ENCODE results near the gene KCNMB1. TPM values are rescaled to one million over a fixed set of nuclear protein-coding genes. Genes with fewer than 3 reads are reported as not detected.

The KCNMB1 gene
- polyA plus RNA-seq, 1 experiment, result 0.04 TPM

GRCh38 chr5:170424629-170425028 is 35.5 kb upstream of the KCNMB1 start:
- DNase-seq (ENCODE audit: low read depth), result no peak
- peaks cover 3% of the 10 kb centered on the region; the same call in 1 of the 2 replicates for H3K27me3 ChIP-seq (ENCODE audit: control insufficient read depth, insufficient read depth, low read length)
- no peak overlapping the region for H3K4me3 ChIP-seq (ENCODE audit: low read depth, low read length)
- no peaks in the 10 kb centered on the region for H3K36me3 ChIP-seq (ENCODE audit: control insufficient read depth, insufficient read depth, low read length)
- POLR2A ChIA-PET, result no interaction called here
- no peak for TF ChIP-seq CTCF (IDR thresholded peaks at IDR 0.05; ENCODE audit: insufficient read depth, low read depth, low read length)
- CTCF ChIA-PET, result interaction anchor here (2.0 to 13.0 kb wide), 3 partner anchors 9 to 199 kb away, joined by 5 to 95 read pairs (median 21); no protein-coding TSS in a partner anchor

GRCh38 chr5:170423692-170424091 is 34.5 kb upstream of the KCNMB1 start:
- TF ChIP-seq CTCF (IDR thresholded peaks at IDR 0.05; ENCODE audit: insufficient read depth, low read depth, low read length), result no peak
- Histone ChIP-seq H3K27me3 (ENCODE audit: control insufficient read depth, insufficient read depth, low read length) (peaks cover 3% of the 10 kb centered on the region; the same call in 1 of the 2 replicates), H3K36me3 (ENCODE audit: control insufficient read depth, insufficient read depth, low read length) (no peaks in the 10 kb centered on the region), H3K4me3 (ENCODE audit: low read depth, low read length) (no peak overlapping the region)
- DNase-seq (ENCODE audit: low read depth), result no peak
- CTCF ChIA-PET, result interaction anchor here (0.6 to 13.0 kb wide), 4 partner anchors 21 to 323 kb away, joined by 3 to 95 read pairs (median 5); no protein-coding TSS in a partner anchor
- POLR2A ChIA-PET, result no interaction called here

- Histone ChIP-seq H3K27me3 (ENCODE audit: control insufficient read depth, insufficient read depth, low read length) (peaks cover 3% of the 10 kb centered on the region; the same call in 1 of the 2 replicates), H3K36me3 (ENCODE audit: control insufficient read depth, insufficient read depth, low read length) (no peaks in the 10 kb centered on the region), H3K4me3 (ENCODE audit: low read depth, low read length) (no peak overlapping the region)
- no peak for DNase-seq (ENCODE audit: low read depth)
- TF ChIP-seq CTCF (IDR thresholded peaks at IDR 0.05; ENCODE audit: insufficient read depth, low read depth, low read length), result no peak
- ChIA-PET POLR2A (no interaction called here), CTCF (interaction anchor here (1.0 to 13.0 kb wide), 6 partner anchors 10 to 213 kb away, joined by 3 to 95 read pairs (median 6); no protein-coding TSS in a partner anchor)
These were observed 32.7 kb upstream of the KCNMB1 start for GRCh38 chr5:170421826-170422225.

- H3K4me3 ChIP-seq (ENCODE audit: low read depth, low read length), result no peak overlapping the region
- H3K36me3 ChIP-seq (ENCODE audit: control insufficient read depth, insufficient read depth, low read length), result no peaks in the 10 kb centered on the region
- DNase-seq (ENCODE audit: low read depth), result no peak
- 0 out of 2 replicates have a peak, but pooled peaks cover 3% of the 10 kb centered on the region for H3K27me3 ChIP-seq (ENCODE audit: control insufficient read depth, insufficient read depth, low read length)
- ChIA-PET POLR2A (no interaction called here), CTCF (interaction anchor here (0.6 to 13.0 kb wide), 10 partner anchors 11 to 321 kb away, joined by 3 to 95 read pairs (median 4); no protein-coding TSS in a partner anchor)
- peak; percentile 72 for TF ChIP-seq CTCF (IDR thresholded peaks at IDR 0.05; ENCODE audit: insufficient read depth, low read depth, low read length)
These were observed 31.7 kb upstream of the KCNMB1 start for GRCh38 chr5:170420806-170421412.

GRCh38 chr5:170419643-170420042 is 30.5 kb upstream of the KCNMB1 start:
- DNase-seq (ENCODE audit: low read depth), result no peak
- 0 out of 2 replicates have a peak, but pooled peaks cover 3% of the 10 kb centered on the region for H3K27me3 ChIP-seq (ENCODE audit: control insufficient read depth, insufficient read depth, low read length)
- ChIA-PET POLR2A (no interaction called here), CTCF (interaction anchor here (0.7 to 13.0 kb wide), 4 partner anchors 8 to 320 kb away, joined by 4 to 95 read pairs (median 18); no protein-coding TSS in a partner anchor)
- H3K36me3 ChIP-seq (ENCODE audit: control insufficient read depth, insufficient read depth, low read length), result no peaks in the 10 kb centered on the region
- no peak for TF ChIP-seq CTCF (IDR thresholded peaks at IDR 0.05; ENCODE audit: insufficient read depth, low read depth, low read length)
- H3K4me3 ChIP-seq (ENCODE audit: low read depth, low read length), result no peak overlapping the region

Measured in BJ (cell line).